GM23248 (cell line): ENCODE results near the gene RNF166.

ENCODE experiments used
- EZH2 ChIP-seq: fragments of 200-600 bp; sonication (generic); IDR thresholded peaks from 2 replicates; pipeline ENCODE4 v1.6.1; 2018; ENCODE audit warnings: antibody characterized with exemption, mild to moderate bottlenecking; ENCODE audit not compliant: insufficient read depth, poor library complexity, severe bottlenecking
- EZH2phosphoT487 ChIP-seq: fragments of 200-600 bp; sonication (generic); IDR thresholded peaks from 2 replicates; pipeline ENCODE4 v1.6.1; 2018; ENCODE audit warnings: antibody characterized with exemption, moderate library complexity, mild to moderate bottlenecking, low read depth; ENCODE audit not compliant: insufficient read depth

DNA sequence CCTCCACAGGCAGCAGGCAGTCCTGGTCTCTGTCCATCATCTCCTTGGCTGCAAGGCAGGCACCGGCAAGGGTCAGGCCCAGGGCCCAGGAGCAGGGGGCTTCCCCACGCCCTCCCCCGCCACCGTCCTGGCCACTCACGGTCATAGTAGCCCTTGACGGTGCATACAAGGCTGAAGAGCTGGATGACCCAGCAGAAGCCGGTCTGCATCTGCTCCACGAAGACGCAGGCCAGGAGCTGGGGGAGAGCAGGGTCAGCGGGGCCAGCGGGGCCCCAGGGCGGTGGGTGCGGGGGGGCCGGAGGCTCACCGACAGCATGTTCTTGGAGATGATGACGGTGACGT is 20.2 kb upstream of the RNF166 start:
- no peak for TF ChIP-seq EZH2
- no peak for TF ChIP-seq EZH2phosphoT487
